Epithelial cell of proximal tubule (primary cell): ENCODE measurements around the gene MAGOH. TPM values are rescaled to one million over a fixed set of nuclear protein-coding genes. Genes with fewer than 3 reads are reported as not detected.

Experiments
- DNase-seq: peaks from one replicate; pipeline ENCODE4 v3.0.0-alpha.2; 2011; ENCODE audit warnings: low read depth
- H3K4me3 ChIP-seq: 2 replicates; pipeline ENCODE4 v1.5.1; 2011; ENCODE audit warnings: low read depth, mild to moderate bottlenecking, low read length
- CTCF ChIP-seq: conservative IDR thresholded peaks from 2 replicates; pipeline ENCODE4 v1.5.1; 2012; ENCODE audit warnings: low read depth, mild to moderate bottlenecking, low read length
- total RNA-seq: library from RNA; depleted of rRNA; stranded (reverse); fragments of >200 nt; gene quantifications from 2 replicates; pipeline ENCODE4 v1.2.3, GENCODE V29; 2015

Gene MAGOH
- total RNA-seq, 1 donor from 2014 or later = 24.8 TPM

GRCh38 chr1:53180951-53181350, 57.4 kb downstream of the MAGOH start:
- no peak for TF ChIP-seq CTCF
- no peak overlapping the region for H3K4me3 ChIP-seq
- no peak for DNase-seq

- no peak for TF ChIP-seq CTCF
- DNase-seq = no peak
- no peak overlapping the region for H3K4me3 ChIP-seq
These were observed 58.1 kb downstream of the MAGOH start for GRCh38 chr1:53180226-53180625.

Other genes starting within 250 kb of the MAGOH start
- gene PODN, start 176.3 kb downstream of the MAGOH start, total RNA-seq = 0.06 TPM in 1 of 2 replicates, not detected in the other
- not detected in 2 replicates for gene SLC1A7, start 95.9 kb downstream of the MAGOH start, total RNA-seq
- gene CPT2, start 41.7 kb downstream of the MAGOH start, total RNA-seq = 11.9 and 17.4 TPM in 2 replicates
- 52.2 and 60.8 TPM in 2 replicates for gene CZIB, start 17.9 kb downstream of the MAGOH start, total RNA-seq
- 16.1 and 25.5 TPM in 2 replicates for gene LRP8, start 89.6 kb upstream of the MAGOH start, total RNA-seq
- not detected in 2 replicates for gene DMRTB1, start 220.9 kb upstream of the MAGOH start, total RNA-seq